GM12874 (cell line): ENCODE data around the gene CSF3R.

Experiments used
- TF ChIP-seq, protein P1 (sequence below): IDR thresholded peaks from 2 replicates; pipeline ENCODE4 v1.5.1; 2011; ENCODE audit warnings: low read depth, mild to moderate bottlenecking, control low read depth, low read length, moderate library complexity; ENCODE audit not compliant: insufficient read depth

Gene CSF3R

DNA sequence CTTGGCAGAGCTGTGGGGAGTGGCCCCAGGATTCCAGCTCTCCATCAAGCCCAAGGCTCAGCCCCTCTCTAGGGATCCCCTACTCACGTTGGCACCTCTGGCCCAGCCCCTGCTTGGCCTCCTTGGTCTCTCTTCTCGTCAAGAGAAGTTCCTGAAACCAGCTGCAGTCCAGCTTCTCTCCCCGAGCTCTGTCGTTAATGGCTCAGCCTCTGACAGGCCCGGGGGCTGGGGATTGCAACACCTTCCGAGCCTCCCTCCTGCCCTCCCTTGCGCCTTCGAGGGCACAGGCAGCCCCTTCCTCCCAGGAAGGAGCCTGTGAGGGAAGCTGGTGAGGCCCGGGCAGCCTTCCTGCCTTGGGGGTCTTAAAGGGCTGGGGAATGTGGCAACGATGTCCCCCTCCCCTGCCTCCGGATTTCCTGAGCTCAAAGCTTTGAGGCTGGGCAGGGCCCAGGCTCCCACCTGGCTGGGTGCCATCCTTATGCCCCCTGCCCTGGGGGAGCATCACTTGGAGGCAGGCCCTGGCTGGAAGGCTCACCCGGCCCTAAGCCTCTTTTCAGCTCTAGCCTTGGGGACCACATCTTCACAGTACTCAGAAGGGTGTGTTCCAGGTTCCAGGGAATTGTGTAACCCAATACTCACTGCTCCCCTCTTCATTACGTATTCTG is at the start of gene CSF3R:
Gene CSF3R (minus strand): TSS at position 190 of the 665 bp plus-strand sequence. CDS start 3,417 bp downstream, outside the sequence.
- TF ChIP-seq, protein P1, sequence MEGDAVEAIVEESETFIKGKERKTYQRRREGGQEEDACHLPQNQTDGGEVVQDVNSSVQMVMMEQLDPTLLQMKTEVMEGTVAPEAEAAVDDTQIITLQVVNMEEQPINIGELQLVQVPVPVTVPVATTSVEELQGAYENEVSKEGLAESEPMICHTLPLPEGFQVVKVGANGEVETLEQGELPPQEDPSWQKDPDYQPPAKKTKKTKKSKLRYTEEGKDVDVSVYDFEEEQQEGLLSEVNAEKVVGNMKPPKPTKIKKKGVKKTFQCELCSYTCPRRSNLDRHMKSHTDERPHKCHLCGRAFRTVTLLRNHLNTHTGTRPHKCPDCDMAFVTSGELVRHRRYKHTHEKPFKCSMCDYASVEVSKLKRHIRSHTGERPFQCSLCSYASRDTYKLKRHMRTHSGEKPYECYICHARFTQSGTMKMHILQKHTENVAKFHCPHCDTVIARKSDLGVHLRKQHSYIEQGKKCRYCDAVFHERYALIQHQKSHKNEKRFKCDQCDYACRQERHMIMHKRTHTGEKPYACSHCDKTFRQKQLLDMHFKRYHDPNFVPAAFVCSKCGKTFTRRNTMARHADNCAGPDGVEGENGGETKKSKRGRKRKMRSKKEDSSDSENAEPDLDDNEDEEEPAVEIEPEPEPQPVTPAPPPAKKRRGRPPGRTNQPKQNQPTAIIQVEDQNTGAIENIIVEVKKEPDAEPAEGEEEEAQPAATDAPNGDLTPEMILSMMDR, result no peak

- TF ChIP-seq, protein P1, result no peak
Observed at GRCh38 chr1:36531833-36532232, 49.1 kb upstream of the CSF3R start.

- TF ChIP-seq, protein P1, result no peak
Observed at GRCh38 chr1:36530791-36531190, 48.1 kb upstream of the CSF3R start.

DNA sequence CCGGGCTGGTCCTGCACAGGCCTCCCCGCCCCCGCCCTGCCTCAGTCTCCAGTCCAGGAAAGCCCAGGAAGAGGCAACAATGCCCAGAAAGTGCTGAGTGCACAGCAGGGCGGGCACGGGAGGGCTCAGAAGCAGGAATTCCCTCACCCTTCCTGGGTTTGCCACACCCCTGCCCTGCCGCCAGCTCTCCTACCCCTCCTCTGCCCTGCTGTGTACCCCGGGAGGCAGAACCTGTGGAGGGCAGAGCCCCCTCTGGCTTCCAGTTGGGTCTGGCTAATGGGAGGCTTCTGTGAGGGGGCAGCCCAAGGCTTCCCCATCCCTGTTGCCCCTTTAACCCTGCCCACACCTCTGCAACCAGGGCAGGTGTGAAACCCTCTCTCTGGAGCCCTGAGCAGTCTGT is 47.5 kb upstream of the CSF3R start:
- TF ChIP-seq, protein P1, result no peak

DNA sequence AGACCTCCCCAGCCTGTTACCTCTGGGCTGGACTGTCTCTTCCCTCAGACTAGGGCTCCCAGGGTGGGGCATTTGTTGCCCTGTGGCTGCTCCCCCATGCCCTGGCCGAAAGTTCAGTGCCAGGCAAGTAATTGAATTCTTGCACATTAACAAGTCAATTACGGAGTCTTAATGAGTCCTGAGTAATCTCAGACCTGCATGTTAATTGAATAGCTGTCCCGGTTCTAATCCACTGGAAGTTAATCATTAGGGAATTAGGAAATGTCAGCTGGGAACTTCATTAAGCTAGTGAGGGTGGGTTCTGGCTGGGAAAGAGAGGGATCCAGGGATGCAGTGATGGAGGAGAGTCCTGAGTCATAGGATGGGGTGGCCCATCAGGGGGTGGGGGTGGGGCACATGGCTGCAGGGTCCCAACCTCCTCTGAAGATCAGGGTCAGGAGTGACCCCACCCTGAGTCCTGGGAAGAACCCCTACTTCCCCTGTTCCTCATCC is 47.1 kb upstream of the CSF3R start:
- TF ChIP-seq, protein P1, result no peak

- TF ChIP-seq, protein P1, result peak; percentile 22; the same call in 1 of the 2 replicates
Observed at GRCh38 chr1:36528361-36529349, 45.9 kb upstream of the CSF3R start.

DNA sequence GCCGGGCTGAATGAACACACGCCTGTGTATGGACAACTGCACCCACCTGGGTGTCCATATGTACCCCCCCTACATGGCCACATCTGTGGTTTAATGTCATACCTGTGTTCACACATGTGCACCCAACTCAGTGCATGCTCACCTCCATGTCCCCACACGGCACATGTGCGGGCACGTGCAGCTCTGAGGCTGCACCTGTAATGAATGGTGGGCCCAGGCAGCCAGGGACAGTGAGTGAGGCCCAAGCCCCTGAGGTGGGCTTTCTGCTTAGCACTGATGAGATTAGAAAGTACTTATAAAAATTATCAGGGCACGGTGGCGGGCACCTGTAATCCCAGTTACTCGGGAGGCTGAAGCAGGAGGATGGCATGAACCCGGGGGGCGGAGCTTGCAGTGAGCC is 42.5 kb upstream of the CSF3R start:
- TF ChIP-seq, protein P1, result no peak
